NCI-H2171 treated with DMSO at 0.1 percent for 48 hours (cell line): ENCODE results near the gene ZBED2.
"Not testable (repeated sequence)": the region's sequence is repeated elsewhere in the genome, so short reads cannot be mapped to it uniquely, and the experiment has no call there.

Source experiments
- DNase-seq: peaks from one replicate; lab custom pipeline; 2025; lab: John Stamatoyannopoulos, UW

ZBED2 gene

DNA sequence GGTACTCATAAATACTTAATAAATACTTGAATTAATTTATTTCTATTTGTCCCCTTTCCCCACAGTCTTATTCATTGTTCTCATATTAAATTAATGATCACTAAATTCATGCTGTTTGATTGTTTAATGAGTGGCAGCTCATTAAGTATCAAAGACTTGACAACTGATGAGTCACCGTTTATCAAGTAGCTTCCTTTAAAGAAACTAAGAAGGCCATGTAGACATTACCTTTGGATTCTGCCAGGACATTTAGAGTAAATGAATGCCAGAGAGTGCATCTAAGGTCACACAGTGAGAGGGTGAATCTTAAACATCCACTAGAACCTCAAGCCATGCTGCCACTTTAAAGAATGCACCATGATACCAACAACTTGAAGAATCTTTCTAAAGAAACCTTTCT is 23.9 kb downstream of the ZBED2 start:
- DNase-seq = no peak

DNA sequence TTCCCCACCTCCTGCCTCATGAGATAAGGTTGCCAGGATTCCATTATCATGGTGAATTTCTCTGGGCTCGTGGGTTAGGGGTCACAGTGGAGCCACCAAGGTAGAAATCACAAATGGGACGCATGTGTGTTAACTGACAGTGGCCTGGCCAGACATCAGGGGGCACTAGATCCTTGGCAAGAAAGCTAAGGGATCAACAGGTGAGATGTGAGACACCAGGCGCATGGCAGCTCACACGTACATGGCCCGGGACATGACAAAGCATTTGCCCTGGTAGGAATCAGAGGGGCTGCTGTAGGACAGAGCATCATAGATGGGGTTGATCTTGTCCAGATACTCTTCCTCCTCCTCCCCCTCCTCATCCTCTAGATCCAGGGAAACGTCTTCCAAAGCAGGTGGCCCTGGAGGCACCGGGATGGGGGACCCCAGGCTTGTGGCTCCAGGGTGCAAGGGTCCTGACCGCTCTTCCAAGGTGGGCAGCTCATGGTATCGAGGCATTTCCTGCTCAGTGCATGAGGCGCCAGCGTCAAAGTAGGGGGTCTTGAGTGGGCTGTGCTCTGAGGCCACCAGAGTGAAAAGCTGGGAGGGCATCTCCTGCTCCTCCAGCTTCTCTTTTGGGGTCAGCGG is 24.6 kb downstream of the ZBED2 start:
- no peak for DNase-seq

DNA sequence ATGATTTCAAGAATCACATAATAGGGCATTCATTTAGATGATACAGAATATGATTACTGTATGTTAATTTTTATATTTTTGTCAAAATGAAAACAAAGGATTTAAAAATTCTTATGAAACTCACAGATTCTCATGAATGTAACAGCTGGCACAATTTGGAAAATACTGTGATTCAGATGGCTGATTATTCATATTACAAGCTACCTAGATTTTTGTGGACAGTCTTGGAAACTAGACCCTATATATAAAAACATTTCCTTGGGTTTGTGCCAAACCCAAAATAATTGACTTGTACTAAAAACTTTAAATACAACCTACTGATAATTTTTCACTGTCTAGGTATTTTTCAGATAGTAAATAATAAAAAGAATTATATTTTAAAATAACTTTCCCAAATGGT is 26.2 kb downstream of the ZBED2 start:
- peak; percentile 19 for DNase-seq

DNA sequence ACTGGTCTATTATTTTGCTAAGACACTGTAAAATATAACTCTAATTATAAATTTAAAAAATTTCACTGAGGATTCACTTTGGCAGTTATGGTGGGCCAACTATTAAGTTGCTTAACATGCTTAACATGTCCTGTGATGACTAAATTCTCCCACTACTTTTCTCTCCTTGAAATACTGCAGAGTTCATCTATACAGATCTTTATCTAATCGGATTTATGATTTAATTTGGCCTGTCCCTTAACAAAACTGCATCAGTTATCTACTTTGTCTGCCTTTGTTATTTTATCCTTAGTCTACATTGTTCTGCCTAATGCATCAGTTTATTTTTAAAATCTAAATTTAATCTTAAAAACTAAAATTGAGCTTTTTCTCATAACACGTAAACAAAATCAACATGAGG is 26.8 kb downstream of the ZBED2 start:
- no peak for DNase-seq

DNA sequence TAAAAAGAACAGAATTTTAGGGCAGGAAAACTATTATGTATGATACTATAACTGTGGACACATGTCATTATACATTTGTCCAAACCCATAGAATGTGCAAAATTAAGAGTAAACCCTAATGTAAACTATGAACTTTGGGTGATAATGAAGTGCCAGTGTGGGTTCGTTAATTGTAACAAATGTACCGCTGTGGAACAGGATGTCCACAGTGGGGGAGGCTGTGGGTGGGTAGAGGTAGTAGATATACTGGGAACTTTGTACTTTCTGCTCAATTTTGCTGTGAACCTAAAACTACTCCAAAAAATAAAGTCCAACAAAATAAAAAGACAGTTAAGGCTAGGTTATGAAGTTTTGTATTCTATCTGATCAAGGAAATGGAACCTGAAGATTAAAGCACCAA is 28.3 kb downstream of the ZBED2 start:
- DNase-seq = no peak

DNA sequence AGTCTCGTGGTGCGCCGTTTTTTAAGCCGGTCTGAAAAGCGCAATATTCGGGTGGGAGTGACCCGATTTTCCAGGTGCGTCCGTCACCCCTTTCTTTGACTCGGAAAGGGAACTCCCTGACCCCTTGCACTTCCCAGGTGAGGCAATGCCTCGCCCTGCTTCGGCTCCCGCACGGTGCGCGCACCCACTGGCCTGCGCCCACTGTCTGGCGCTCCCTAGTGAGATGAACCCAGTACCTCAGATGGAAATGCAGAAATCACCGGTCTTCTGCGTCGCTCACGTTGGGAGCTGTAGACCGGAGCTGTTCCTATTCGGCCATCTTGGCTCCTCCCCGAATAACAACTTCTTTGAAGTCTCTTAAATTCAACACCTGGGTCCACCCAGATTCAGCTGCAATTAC is 33.2 kb downstream of the ZBED2 start:
- not testable (repeated sequence) for DNase-seq

DNA sequence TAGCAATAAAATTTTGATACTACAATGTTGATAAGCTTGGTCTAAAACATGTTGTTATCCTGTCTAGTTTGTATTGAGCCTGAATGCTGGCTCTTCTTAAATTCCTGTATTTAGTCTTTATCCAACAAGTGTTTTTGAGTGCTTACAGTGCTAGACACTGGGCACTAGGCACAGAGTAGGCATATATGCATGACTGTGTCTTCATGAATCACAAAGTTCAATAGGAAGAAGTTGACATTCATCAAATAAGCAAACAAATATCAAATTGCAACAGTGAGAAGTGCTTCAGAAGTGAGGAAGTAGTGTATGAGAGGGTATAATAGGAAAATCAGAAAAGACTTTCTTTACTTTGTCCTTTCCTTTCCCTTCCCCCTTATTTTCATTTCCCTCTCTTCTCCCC is 46.4 kb downstream of the ZBED2 start:
- no peak for DNase-seq

DNA sequence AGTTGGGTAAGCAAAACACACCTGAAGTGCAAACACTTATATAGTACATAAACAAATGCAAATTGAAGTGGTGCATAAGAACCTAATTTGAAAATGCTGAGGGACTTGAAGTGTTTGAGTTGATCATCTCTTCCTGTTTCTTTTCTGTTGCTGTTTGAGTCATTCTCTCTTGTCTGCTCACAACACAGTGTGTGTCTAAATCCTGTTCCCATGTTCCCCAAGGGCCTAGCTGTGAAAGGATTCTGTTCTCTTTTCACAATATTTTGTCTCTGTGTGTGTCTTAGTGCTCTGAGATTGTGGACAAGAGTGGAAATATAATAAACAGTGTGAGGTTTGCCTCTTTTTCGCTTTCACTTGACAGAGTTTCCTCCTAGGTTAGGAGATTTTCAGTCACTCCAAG is 47.1 kb downstream of the ZBED2 start:
- no peak for DNase-seq

DNA sequence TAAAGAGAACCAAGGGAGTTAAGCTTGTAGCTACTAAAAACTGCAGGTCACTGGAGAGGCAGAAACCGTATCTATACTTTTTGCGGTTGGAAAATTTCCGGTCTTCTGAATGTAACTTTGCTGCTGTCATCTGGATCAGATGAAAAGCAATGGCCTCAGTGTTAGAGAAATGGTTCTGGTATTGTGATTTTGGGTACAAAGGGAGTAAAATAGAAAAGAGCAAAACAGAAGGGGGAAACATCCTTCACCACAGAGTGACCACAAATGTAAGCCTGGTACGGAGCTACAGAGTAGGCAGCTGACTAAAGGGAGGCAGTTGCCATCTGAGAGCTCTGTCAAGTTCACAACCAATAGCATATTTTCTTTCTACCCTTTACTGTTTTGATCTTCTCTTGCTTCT is 47.5 kb downstream of the ZBED2 start:
- no peak for DNase-seq

DNA sequence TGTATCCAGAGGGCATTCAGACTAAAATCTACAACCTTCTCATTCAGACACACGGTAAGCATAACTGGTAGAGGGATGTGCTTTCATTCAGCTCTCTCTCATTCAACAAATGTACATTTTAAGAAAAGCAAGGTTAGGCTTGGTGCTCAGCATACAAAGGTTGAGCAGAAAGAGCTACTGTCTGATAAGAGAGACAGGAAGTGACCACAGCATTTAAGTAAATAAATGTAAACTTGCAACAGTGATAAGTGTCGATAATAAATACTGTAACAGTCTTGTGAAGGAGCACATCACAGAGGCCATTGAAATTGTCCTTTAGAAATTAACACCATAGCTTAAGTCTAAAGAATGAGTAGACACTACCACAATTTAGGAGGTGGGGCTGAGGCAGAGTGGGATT is 49.8 kb downstream of the ZBED2 start:
- no peak for DNase-seq
